Natural killer cell treated with Interleukin-12 subunit alpha and Interleukin-12 subunit beta and Interleukin-15 and Interleukin-18, amount 100 ng/mL, for 72 hours (primary cell): ENCODE data around the gene LCLAT1. TPM values are rescaled to one million over a fixed set of nuclear protein-coding genes. Genes with fewer than 3 reads are reported as not detected.
A peak's percentile ranks its signal among the peaks of the same experiment; 100 is the strongest.

Experiments used
- ATAC-seq, 2 donors: fragments of 150-1000 bp; cut with Tn5 transposase in 1 of 2; sonication (Bioruptor Pico), chemical (Tn5 transposase) in 1 of 2; 2 replicates each; pipeline ENCODE4 v1.10.0; 2021
- DNase-seq: peaks from one replicate; pipeline ENCODE4 v3.0.0; 2022; ENCODE audit warnings: low spot score
- H3K27ac Mint-ChIP-seq, 2 donors: 1 replicate in 1 of 2; 2 replicates in 1 of 2; pipeline ENCODE4 v1.8.0; 2022; ENCODE audit warnings: mixed read lengths in 2 of 2, mild to moderate bottlenecking in 1 of 2, moderate library complexity in 1 of 2
- H3K27me3 Mint-ChIP-seq, 2 donors: 1 replicate in 1 of 2; 2 replicates in 1 of 2; pipeline ENCODE4 v1.8.0; 2022; ENCODE audit warnings: mixed read lengths in 2 of 2
- H3K36me3 Mint-ChIP-seq: one replicate; pipeline ENCODE4 v1.8.0; 2022; ENCODE audit warnings: mixed read lengths
- H3K4me1 Mint-ChIP-seq, 2 donors: 1 replicate in 1 of 2; 2 replicates in 1 of 2; pipeline ENCODE4 v1.8.0; 2022; ENCODE audit warnings: low read depth in 2 of 2, mixed read lengths in 2 of 2, mild to moderate bottlenecking in 1 of 2
- H3K4me3 Mint-ChIP-seq: one replicate; pipeline ENCODE4 v1.8.0; 2022; ENCODE audit warnings: mixed read lengths
- H3K9me3 Mint-ChIP-seq: 2 replicates; pipeline ENCODE4 v1.8.0; 2022; ENCODE audit warnings: mixed read lengths
- total RNA-seq, 2 donors: library from RNA; stranded (reverse); gene quantifications; one replicate each; pipeline ENCODE4 v1.2.3, GENCODE V29; 2022

LCLAT1 gene
- total RNA-seq, 2 donors from 2014 or later, result 25.5 to 33.1 TPM

DNA sequence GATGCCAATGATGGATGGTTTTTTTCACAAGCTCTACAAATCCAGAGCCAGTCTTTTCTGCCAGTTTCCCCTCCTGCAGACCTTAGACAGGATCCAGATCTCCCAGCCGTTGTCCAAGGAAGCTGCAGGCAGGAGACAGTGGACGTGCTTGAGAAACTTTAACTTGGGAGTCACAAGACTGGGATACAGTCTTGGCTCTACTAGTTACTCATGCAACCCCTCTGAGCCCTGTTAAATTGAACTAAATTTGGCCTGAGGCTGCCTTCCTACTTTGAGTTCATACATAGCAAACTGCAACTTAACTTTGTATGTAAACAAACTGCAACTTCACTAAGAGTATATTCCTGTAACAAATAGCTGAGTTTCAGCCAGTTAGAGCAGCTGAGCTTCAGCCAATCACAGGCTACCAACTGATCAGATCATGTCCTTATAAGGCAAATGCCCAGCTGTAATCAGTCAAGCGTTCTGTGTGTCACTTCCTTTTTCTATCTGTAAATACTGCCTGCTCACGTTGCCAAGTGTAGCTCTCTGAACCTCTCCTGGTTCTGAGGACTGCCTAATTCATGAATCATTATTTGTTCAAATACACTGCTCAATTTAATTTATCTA, 219.3 kb downstream of the LCLAT1 start:
- Mint-ChIP-seq H3K9me3 (peaks cover 10% of the 10 kb centered on the region), H3K4me3 (no peak overlapping the region), H3K27me3 (peaks cover 9 to 21% of the 10 kb centered on the region in 2 donors), H3K4me1 (peaks cover 0 to 4% of the 10 kb centered on the region in 2 donors), H3K36me3 (peaks cover 20% of the 10 kb centered on the region), H3K27ac (no peak overlapping the region)
- DNase-seq (no peak), ATAC-seq (no peak)

DNA sequence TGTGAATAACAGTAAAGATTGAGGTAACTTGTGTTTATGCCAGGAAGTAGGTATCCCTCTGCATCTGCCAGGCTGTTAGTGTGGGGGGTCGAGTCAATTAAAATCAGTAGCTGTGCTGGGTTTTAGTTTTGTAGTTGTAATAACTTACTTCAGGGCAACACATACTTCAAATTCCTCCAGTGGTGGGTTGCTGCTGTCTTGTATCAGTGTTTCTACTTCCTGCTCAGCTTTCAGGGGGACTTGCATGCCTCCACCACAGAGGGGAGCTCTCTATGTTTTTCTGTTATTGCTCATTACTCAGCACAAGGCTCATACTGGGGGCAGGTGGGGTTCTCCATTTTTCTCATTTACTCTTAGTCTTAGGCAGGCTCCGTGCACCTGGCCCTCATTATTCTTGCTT, 223.4 kb downstream of the LCLAT1 start:
- no peak overlapping the region for H3K27ac Mint-ChIP-seq
- peaks cover 25 to 49% of the 10 kb centered on the region in 2 donors for H3K27me3 Mint-ChIP-seq
- H3K9me3 Mint-ChIP-seq, result peaks cover 10% of the 10 kb centered on the region
- ATAC-seq (no peak), DNase-seq (no peak)
- peaks cover 0 to 4% of the 10 kb centered on the region in 2 donors for H3K4me1 Mint-ChIP-seq
- peaks cover 20% of the 10 kb centered on the region for H3K36me3 Mint-ChIP-seq
- no peak overlapping the region for H3K4me3 Mint-ChIP-seq

DNA sequence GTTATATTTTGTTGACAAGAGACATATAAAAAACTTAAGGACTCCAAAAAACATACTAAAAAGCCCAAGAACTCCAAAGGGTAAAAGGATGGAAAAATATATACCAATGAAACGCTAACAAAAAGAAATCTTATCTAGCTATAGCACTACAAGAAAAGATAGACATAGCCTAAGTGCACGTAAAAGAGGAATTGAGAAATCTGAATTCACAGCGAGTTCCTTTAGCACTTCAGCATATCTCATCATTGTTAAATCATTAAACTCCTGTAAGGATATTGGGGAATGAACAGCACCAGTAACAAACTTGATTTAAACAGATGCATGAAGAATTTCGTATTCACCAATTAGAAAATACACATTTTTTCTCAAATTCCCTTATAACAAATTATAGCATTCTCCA, 226.1 kb downstream of the LCLAT1 start:
- no peak for ATAC-seq
- no peaks in the 10 kb centered on the region for H3K4me1 Mint-ChIP-seq
- DNase-seq, result no peak
- no peak overlapping the region for H3K4me3 Mint-ChIP-seq
- H3K9me3 Mint-ChIP-seq, result peaks cover 10% of the 10 kb centered on the region
- H3K27ac Mint-ChIP-seq, result no peak overlapping the region
- H3K27me3 Mint-ChIP-seq, result peaks cover 25 to 49% of the 10 kb centered on the region in 2 donors
- H3K36me3 Mint-ChIP-seq, result peaks cover 20% of the 10 kb centered on the region

DNA sequence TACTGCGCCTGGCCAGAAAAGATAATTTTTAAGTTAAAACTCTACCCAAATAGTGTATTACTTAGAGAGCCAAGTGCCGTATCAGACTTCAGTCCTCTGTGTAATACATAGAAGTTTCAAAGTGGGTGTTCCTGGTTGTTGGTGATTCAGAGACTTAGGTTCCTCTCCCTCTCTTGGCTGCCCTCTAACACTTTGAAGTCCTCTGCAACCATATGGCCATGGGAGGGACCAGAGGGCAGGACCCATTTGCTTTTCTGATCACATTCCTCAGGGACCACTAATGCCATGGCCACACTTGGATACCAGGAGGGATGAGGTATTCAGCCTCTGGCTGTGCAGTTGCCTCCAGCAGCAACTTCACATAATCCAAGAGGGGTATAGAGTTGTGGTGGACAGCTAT, 228.7 kb downstream of the LCLAT1 start:
- no peak for DNase-seq
- peaks cover 17 to 29% of the 10 kb centered on the region in 2 donors for H3K27me3 Mint-ChIP-seq
- no peak overlapping the region for H3K27ac Mint-ChIP-seq
- no peak for ATAC-seq
- H3K36me3 Mint-ChIP-seq, result no peaks in the 10 kb centered on the region
- no peak overlapping the region for H3K4me3 Mint-ChIP-seq
- no peaks in the 10 kb centered on the region for H3K4me1 Mint-ChIP-seq
- H3K9me3 Mint-ChIP-seq, result no peaks in the 10 kb centered on the region

DNA sequence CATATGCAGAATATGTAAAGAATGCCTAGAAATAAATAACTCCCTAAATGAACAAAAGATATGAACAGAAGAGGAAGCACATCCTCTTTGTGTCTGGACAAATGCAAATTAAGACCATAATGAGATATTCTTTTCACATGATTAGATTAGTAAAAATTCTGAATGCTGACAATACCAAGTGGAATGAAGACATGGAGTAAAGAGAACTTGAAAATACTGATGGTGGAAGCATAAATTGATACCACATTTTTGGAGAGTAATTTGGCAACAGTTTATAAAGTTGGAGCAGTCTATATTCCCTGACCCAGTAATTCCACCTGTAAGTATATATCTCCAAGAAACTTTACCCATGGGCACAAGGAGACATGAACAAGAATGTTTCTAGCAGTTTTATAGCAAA, 230.2 kb downstream of the LCLAT1 start:
- Mint-ChIP-seq H3K27me3 (peaks cover 15 to 23% of the 10 kb centered on the region in 2 donors), H3K9me3 (no peaks in the 10 kb centered on the region), H3K4me1 (no peaks in the 10 kb centered on the region), H3K4me3 (no peak overlapping the region), H3K27ac (no peak overlapping the region), H3K36me3 (no peaks in the 10 kb centered on the region)
- no peak for DNase-seq
- no peak for ATAC-seq

DNA sequence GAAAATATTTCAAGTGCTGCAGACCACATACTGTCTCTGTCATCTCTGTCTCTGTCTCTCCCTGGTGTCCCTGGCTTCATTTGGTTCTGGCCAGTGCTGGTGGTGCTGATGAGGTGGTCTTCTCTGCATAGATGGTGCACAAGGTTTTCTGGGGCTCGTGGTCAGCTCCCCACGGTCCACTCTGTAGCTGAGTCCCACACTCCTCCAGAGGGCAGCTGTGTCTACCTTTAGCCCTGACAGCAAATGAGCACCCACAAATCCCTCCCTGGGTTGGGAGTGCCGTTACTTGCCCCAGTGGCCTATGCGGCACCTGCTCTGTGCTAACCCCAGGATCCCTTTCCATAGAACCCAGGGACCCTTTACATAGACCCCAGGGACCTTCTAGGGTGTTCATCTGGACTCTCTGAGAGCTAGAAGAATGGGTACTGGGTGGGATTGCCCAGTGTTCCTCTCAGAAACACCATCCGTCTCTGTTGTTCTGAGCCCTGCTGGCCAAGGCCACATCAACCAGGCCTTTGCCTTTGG, 230.9 kb downstream of the LCLAT1 start:
- H3K9me3 Mint-ChIP-seq, result no peaks in the 10 kb centered on the region
- DNase-seq, result no peak

DNA sequence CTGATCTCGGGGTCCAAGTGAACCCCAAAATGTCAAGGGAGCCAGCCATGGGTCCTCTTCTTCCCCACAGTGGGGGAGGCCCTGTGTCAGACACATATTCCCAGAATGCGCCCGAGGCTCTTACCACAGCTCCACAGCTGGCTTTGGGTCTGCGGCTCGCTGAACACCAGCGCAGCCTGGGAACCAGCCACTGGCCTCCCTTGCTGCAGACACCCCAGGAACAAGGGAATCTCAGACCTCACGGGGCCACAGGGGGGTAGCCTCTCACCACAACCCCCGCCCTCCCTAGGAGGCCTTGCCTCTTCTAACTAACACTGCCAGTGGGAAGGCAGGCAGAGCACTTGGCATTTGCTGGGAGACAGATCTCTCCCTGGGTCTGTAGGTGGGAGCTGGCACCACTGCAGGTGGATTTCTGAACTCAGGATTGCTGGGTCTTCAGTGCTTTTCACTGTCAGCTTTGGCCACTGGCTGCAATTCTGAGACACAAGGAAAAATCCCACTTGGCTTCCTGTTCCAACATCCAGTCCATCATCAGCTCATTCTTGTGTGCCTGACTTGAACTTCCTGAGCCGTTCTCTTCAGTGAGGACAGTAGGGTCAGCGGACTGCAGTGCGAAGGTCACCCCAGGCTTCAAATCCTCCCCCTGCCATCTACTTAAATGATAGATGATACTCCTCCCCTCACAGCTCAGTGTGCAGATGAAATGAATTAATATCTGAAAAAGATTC, 231.5 kb downstream of the LCLAT1 start:
- ATAC-seq (peak in 1 of 2 donors; percentile 44), DNase-seq (no peak)
- no peaks in the 10 kb centered on the region for H3K9me3 Mint-ChIP-seq
- H3K4me3 Mint-ChIP-seq, result no peak overlapping the region
- no peak overlapping the region for H3K27ac Mint-ChIP-seq
- H3K27me3 Mint-ChIP-seq, result peaks cover 12 to 13% of the 10 kb centered on the region in 2 donors
- H3K4me1 Mint-ChIP-seq, result no peaks in the 10 kb centered on the region
- H3K36me3 Mint-ChIP-seq, result no peaks in the 10 kb centered on the region

More for the DNA sequence above, 230.9 kb downstream of the LCLAT1 start:
- no peak overlapping the region for H3K27ac Mint-ChIP-seq
- no peaks in the 10 kb centered on the region for H3K4me1 Mint-ChIP-seq
- H3K27me3 Mint-ChIP-seq, result peaks cover 14 to 17% of the 10 kb centered on the region in 2 donors
- H3K36me3 Mint-ChIP-seq, result no peaks in the 10 kb centered on the region
- H3K4me3 Mint-ChIP-seq, result no peak overlapping the region
- ATAC-seq, result peak in 1 of 2 donors; percentile 48

DNA sequence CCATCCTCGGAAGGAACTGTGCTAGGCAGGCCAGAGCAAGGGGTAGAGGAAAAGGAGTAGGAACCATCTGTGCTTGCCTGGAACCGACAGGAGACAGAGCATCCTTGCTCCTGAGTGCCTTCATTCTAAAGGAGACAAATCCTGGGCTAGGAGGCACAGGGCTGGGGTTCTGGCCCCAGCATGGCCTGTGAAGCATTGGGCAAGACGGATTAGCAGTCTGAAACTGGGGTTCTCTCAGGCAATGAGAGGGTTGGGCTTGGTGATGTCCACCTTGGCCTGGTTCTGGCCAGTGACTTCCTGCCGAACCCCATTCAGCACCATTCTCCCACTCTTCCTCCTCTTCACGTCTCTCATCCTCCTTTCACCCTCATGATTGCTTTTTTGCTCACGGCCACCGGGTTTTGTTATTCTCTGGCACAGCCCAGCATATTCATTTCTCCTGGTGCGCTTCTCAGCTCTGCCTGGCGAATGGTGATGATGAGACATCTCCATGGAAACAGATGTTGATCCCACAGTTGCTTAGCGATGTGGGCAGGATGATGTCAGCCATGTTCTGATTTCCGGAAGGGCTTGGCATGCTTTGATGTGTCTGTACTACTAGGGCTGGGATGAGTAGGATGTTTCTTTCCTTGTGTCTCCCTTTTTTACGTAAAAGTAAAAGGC, 232.5 kb downstream of the LCLAT1 start:
- H3K27ac Mint-ChIP-seq, result no peak overlapping the region
- DNase-seq (no peak), ATAC-seq (peak in 1 of 2 donors; percentile 21)
- peaks cover 5 to 9% of the 10 kb centered on the region in 2 donors for H3K27me3 Mint-ChIP-seq
- no peaks in the 10 kb centered on the region for H3K9me3 Mint-ChIP-seq
- H3K4me1 Mint-ChIP-seq, result no peaks in the 10 kb centered on the region
- no peaks in the 10 kb centered on the region for H3K36me3 Mint-ChIP-seq
- H3K4me3 Mint-ChIP-seq, result no peak overlapping the region

DNA sequence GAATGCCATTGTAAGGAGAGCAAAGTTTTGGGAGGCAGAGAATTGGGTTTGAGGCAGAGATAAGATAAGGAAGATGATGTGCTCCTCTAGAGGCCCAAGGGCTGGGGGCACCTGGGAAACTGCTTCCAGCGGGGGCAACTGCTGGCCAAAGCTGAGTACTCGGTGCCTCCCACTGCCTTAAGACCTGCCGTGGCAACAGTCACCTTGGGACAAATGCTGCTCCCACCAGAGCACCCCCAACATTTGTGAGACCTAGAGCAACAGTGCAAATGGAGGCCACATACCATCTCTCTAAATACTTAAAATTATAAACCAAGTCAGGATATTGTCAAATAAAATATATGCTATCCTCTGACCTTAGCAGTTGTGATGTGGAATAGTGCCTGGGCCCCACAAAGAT, 233.1 kb downstream of the LCLAT1 start:
- Mint-ChIP-seq H3K36me3 (no peaks in the 10 kb centered on the region), H3K4me1 (no peaks in the 10 kb centered on the region), H3K4me3 (no peak overlapping the region), H3K27me3 (peaks cover 0 to 7% of the 10 kb centered on the region in 2 donors), H3K9me3 (no peaks in the 10 kb centered on the region), H3K27ac (no peak overlapping the region)
- ATAC-seq (no peak), DNase-seq (no peak)

DNA sequence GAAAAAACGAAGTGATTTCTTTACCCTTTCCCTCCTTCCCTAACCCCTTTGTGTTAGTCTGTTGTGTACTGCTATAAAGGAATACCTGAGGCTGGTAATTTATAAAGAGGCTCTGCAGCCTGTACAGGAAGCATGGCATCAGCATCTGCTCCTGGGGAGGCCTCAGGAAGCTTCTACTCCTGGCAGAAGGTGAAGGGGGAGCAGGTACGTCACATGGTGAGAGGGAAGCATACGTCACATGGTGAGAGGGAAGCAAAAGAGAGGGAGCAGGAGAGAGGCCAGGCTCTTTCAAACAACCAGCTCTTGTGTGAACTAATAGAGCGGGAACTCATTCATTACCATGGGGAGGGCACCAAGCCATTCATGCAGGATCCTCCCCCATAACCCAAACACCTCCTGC, 234.0 kb downstream of the LCLAT1 start:
- no peaks in the 10 kb centered on the region for H3K36me3 Mint-ChIP-seq
- H3K9me3 Mint-ChIP-seq, result no peaks in the 10 kb centered on the region
- H3K27me3 Mint-ChIP-seq, result peaks cover 0 to 7% of the 10 kb centered on the region in 2 donors
- DNase-seq, result no peak
- no peak overlapping the region for H3K27ac Mint-ChIP-seq
- no peaks in the 10 kb centered on the region for H3K4me1 Mint-ChIP-seq
- no peak overlapping the region for H3K4me3 Mint-ChIP-seq
- no peak for ATAC-seq

DNA sequence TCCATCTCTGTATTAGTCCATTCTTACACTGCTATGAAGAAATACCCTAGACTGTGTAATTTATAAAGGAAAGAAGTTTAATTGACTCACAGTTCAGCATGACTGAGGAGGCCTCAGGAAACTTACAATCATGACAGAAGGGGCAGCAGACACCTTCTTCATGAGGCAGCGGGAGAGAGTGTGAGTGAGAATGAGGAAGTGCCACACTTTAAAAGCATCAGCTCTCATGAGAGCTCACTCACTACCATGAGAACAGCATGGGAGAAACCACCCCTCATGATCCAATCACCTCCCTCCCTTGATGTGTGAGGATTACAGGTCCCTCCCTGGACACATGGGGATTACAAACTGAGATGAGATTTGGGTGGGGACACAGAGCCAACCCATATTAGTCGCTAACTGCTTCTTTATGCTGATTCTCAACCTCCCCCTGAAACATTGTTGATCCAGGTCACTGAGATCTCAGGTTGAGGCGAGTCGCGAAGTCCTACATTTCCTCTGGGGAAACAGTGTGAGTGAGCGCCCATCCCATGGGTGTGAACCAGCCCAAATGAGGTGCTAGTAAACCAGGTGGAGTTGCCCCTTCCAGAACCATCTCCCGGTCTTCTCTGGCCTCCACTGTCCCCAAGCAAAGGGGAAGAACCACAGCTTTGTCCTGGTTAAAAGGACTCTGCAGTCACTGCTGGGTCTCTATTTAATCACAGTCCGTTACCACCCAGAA, 236.3 kb downstream of the LCLAT1 start:
- H3K4me1 Mint-ChIP-seq, result no peaks in the 10 kb centered on the region
- peaks cover 0 to 7% of the 10 kb centered on the region in 2 donors for H3K27me3 Mint-ChIP-seq
- H3K36me3 Mint-ChIP-seq, result no peaks in the 10 kb centered on the region
- H3K9me3 Mint-ChIP-seq, result no peaks in the 10 kb centered on the region
- DNase-seq, result no peak
- no peak for ATAC-seq
- H3K27ac Mint-ChIP-seq, result no peak overlapping the region
- H3K4me3 Mint-ChIP-seq, result no peak overlapping the region

DNA sequence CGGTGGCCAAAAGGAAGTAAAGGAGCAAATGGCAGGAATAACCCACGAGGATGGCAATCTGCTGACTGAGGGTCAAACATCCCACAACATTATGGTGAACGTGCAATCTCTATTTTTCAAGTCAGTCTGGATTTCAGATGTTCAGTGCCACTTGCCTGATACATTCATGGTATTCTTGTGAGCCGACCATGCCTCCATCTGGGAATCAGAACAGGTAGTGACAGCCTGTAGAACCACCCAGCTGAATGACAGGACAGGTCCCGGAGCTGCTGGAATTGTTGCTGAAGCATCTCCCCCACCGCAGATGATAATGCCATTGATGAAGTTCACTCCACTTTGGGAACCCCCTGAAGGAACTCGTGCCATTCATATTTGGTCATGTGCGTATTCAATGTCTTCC, 237.0 kb downstream of the LCLAT1 start:
- no peaks in the 10 kb centered on the region for H3K36me3 Mint-ChIP-seq
- H3K4me1 Mint-ChIP-seq, result no peaks in the 10 kb centered on the region
- no peak for DNase-seq
- no peak overlapping the region for H3K27ac Mint-ChIP-seq
- H3K27me3 Mint-ChIP-seq, result peaks cover 0 to 7% of the 10 kb centered on the region in 2 donors
- H3K9me3 Mint-ChIP-seq, result no peaks in the 10 kb centered on the region
- ATAC-seq, result no peak
- H3K4me3 Mint-ChIP-seq, result no peak overlapping the region

DNA sequence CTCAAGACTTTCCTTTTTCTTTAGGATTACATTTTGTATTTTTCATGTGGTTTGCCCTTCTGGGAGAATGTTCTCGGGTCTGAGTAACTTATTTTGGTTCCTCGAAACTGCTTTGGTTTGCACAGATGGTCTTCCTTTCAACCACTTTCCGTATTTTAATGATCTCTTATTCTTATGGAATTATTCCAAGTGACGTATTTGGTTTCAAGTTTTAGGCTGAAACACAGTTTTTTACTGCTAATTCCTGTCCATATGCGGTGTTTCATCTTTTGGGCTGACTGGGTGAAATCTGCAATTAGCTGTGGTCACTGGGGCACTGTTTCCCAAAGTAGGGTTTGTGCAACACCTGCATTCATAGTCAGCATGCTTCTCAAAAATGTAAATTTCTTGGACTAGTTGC, 237.5 kb downstream of the LCLAT1 start:
- no peak overlapping the region for H3K4me3 Mint-ChIP-seq
- H3K27ac Mint-ChIP-seq, result no peak overlapping the region
- H3K27me3 Mint-ChIP-seq, result peaks cover 0 to 7% of the 10 kb centered on the region in 2 donors
- no peaks in the 10 kb centered on the region for H3K36me3 Mint-ChIP-seq
- ATAC-seq, result no peak
- no peak for DNase-seq
- no peaks in the 10 kb centered on the region for H3K4me1 Mint-ChIP-seq
- H3K9me3 Mint-ChIP-seq, result no peaks in the 10 kb centered on the region
